Adrenal gland (tissue), 12 donors: ENCODE data around the gene NDUFA8. TPM values are rescaled to one million over a fixed set of nuclear protein-coding genes. Genes with fewer than 3 reads are reported as not detected.

Source experiments
- DNase-seq, 7 donors: peaks; one replicate each; pipeline ENCODE4 v3.0.0-alpha.2; 2019 to 2020
- H3K27ac ChIP-seq, 5 donors: fragments of 200-600 bp; sonication (generic) in 4 of 5; 1 replicate in 3 of 5; 2 replicates in 2 of 5; pipeline versions ENCODE4 v1.5.1 to v1.8.0; 2016 to 2020; ENCODE audit warnings: mild to moderate bottlenecking in 1 of 5
- H3K27me3 ChIP-seq: fragments of 200-600 bp; 2 replicates; pipeline ENCODE4 v1.8.0; 2021
- H3K36me3 ChIP-seq, 2 donors: fragments of 200-600 bp; replicated peaks in 1 of 2; 1 replicate in 1 of 2; 2 replicates in 1 of 2; pipeline versions ENCODE4 v1.5.1 to v1.8.0; 2018 to 2022
- H3K4me1 ChIP-seq, 2 donors: fragments of 200-600 bp; replicated peaks in 1 of 2; 1 replicate in 1 of 2; 2 replicates in 1 of 2; pipeline versions ENCODE4 v1.5.1 to v1.8.0; 2018 to 2021
- H3K4me3 ChIP-seq, 4 donors: fragments of 200-600 bp; sonication (generic) in 3 of 4; one replicate each; pipeline ENCODE4 v1.5.1; 2016 to 2018
- H3K9me3 ChIP-seq, 3 donors: fragments of 200-600 bp; sonication (generic) in 1 of 3; replicated peaks in 1 of 3; 1 replicate in 2 of 3; 2 replicates in 1 of 3; pipeline versions ENCODE4 v1.5.1 to v1.8.0; 2016 to 2021
- POLR2A ChIP-seq, 2 donors: fragments of 450-650 bp; IDR thresholded peaks; one replicate each; pipeline ENCODE4 v1.6.1; 2017; ENCODE audit warnings: antibody characterized with exemption in 2 of 2, mild to moderate bottlenecking in 2 of 2, moderate library complexity in 1 of 2
- WGBS, 4 donors: extraction: QIAGEN DNeasy Blood & Tissue Kit in 2 of 4; methylation state at CpG; one replicate each; pipeline versions ENCODE4 v1.1.5 to v1.1.7; 2013 to 2017; 5-methylcytosine and 5-hydroxymethylcytosine counted together
- intact Hi-C, 2 donors: fragments of 100-400 bp; cut with DNase I; formaldehyde crosslinking; loops; one replicate each; pipeline versions ENCODE4 v1.14.1 to v1.15.0; 2022 to 2023
- polyA plus RNA-seq, 3 donors: library from polyadenylated mRNA; stranded (reverse); fragments of 200-250 nt in 2 of 3; fragments of 350-450 nt in 1 of 3; fragmentation: Illumina TruSeq in 1 of 3; extraction: RNeasy Lipid Tissue Mini Kit (QIAGEN cat#74804) in 1 of 3; gene quantifications; one replicate each; pipeline ENCODE4 v1.2.3, GENCODE V29; 2013 to 2014
- total RNA-seq, 9 donors: library from RNA; depleted of rRNA in 4 of 9; stranded (reverse); fragments of >200 nt in 4 of 9; fragments of 120-200 nt in 1 of 9; fragmentation: NEBNext Ultra II Directional in 1 of 9; extraction: Animal tissue kit (Norgen Biotek cat#: 25700) in 1 of 9; gene quantifications; one replicate each; pipeline versions ENCODE4 v1.1.0 to v1.2.4, GENCODE V29; 2013 to 2023
- TF ChIP-seq, protein P1 (sequence below), 6 experiments: fragments of 450-650 bp in 4 of 6; fragments of 200-600 bp in 2 of 6; sonication (generic) in 1 of 6; IDR thresholded peaks; 1 replicate in 5 of 6; 2 replicates in 1 of 6; pipeline versions ENCODE4 v1.5.1 to v1.8.0; 2016 to 2021; ENCODE audit warnings: antibody characterized with exemption in 6 of 6, mild to moderate bottlenecking in 2 of 6, moderate library complexity in 1 of 6
- donor health status: healthy with polysubstance abuse.
- donor health status: Bipolar disorder and iron deficiency.
- donor health status: DM: yes; HTN: yes; CAD: no.
- donor health status: DM: no; HTN: no; CAD: no.
- donor health status: DM: no; HTN: no; CAD: no.
- donor health status: DM: yes; HTN: yes; CAD: no.

Gene NDUFA8
- total and polyA plus RNA-seq, 12 donors: 34.5 to 182 (median 70.8) TPM

DNA sequence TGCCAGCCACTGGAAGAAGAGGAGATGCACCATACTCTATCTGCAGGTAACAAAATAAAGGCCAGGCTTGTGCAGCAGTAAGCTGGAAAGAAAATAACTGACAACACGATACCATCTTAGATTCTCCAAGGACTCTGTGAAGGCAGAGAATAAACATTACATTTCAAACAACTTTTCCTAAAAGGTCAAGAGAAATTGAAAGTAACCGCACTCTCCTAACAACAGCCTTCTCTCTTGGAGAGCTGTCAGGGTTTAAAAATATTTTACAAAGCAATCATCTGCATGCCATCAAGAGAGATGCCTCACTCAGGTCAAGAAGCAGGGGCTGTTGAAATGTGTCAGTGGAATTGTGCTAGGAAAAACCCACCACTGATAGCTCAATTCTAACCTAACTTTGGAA, 53.0 kb downstream of the NDUFA8 start:
- Histone ChIP-seq H3K9me3 (no peaks in the 10 kb centered on the region), H3K27ac (peak overlapping the region in 3 of 5 donors; percentile 6 to 45 (median 17)), H3K4me3 (no peak overlapping the region), H3K36me3 (no peaks in the 10 kb centered on the region), H3K27me3 (no peaks in the 10 kb centered on the region), H3K4me1 (peaks cover 0 to 14% of the 10 kb centered on the region in 2 donors)
- no peak for TF ChIP-seq POLR2A (IDR thresholded peaks at IDR 0.05)
- TF ChIP-seq, protein P1, sequence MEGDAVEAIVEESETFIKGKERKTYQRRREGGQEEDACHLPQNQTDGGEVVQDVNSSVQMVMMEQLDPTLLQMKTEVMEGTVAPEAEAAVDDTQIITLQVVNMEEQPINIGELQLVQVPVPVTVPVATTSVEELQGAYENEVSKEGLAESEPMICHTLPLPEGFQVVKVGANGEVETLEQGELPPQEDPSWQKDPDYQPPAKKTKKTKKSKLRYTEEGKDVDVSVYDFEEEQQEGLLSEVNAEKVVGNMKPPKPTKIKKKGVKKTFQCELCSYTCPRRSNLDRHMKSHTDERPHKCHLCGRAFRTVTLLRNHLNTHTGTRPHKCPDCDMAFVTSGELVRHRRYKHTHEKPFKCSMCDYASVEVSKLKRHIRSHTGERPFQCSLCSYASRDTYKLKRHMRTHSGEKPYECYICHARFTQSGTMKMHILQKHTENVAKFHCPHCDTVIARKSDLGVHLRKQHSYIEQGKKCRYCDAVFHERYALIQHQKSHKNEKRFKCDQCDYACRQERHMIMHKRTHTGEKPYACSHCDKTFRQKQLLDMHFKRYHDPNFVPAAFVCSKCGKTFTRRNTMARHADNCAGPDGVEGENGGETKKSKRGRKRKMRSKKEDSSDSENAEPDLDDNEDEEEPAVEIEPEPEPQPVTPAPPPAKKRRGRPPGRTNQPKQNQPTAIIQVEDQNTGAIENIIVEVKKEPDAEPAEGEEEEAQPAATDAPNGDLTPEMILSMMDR (IDR thresholded peaks at IDR 0.05): no peak
- intact Hi-C loops: no loop called here
- WGBS, 4 donors: 16 to 35% (median 29%) methylated on average over 2 of the region's 2 CpGs
- DNase-seq: no peak

DNA sequence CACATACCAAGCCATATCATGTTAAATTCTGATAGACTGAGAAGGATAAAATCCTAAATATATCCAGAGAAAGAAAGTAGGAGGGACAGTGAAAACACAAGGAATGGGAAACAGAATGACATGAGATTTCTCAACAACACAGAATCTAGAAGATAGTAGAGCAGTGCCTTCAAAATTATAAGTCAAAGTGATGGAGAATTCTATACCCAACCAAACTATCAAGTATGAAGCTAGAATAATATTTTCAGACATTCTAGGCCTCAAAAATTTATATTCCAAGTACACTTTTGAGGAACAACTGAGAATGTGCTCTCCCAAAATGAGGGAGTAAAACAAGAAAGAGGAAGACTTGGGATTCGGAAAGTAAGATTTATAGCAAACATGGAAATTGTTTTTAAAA, 55.6 kb downstream of the NDUFA8 start:
- H3K27ac ChIP-seq: no peak overlapping the region
- no peak for TF ChIP-seq POLR2A (IDR thresholded peaks at IDR 0.05)
- TF ChIP-seq, protein P1 (IDR thresholded peaks at IDR 0.05): no peak
- intact Hi-C loops: no loop called here
- no peak overlapping the region for H3K4me3 ChIP-seq
- H3K4me1 ChIP-seq: peaks cover 0 to 16% of the 10 kb centered on the region in 2 donors
- no peaks in the 10 kb centered on the region for H3K36me3 ChIP-seq
- H3K9me3 ChIP-seq: no peaks in the 10 kb centered on the region
- DNase-seq: no peak
- no peaks in the 10 kb centered on the region for H3K27me3 ChIP-seq
- 92 to 98% (median 96%) methylated on average over 1 of the region's 1 CpG for WGBS, 4 donors

DNA sequence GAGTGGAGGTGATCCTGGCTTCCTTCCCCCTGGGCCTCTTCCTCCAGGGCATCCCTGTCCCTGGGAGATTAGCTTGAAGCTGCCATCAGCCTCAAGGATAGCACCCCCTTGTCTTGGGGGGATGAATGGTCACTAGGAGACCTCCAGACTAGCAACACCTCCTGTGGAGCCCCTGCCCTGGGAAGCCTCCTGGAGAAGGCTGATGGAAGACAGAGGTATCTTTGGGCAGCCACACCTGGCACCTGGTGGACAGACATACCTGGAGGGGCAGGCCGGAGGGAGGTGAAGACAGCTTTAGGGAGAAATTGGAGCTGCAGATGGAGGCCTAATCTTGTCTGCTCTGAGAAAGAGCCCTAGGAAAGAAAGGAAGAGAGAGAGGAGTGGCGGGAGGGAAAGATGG, 57.4 kb downstream of the NDUFA8 start:
- H3K27me3 ChIP-seq: no peaks in the 10 kb centered on the region
- WGBS, 4 donors: 93 to 98% (median 95%) methylated on average over 2 of the region's 2 CpGs

DNA sequence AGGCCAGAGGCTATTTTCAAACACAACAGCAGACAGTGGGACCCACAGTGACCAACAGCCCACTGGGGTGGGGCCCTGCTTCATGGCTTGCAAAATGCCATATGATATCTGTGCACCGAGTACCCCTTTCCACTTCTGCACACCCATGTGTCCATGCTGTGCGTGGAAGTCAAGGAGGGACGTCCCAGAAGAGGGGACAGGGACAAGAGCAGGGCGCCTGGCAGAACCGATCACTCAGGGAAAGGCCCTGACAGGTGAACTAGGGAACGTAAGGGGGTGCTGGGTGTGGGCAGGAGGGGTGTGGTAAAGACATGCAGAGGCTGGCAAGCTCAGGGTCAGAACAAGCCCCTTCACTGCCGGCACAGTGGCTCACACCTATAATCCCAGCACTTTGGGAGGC, 58.8 kb downstream of the NDUFA8 start:
- no peak overlapping the region for H3K4me3 ChIP-seq
- WGBS, 4 donors: 92 to 96% (median 93%) methylated on average over 6 to 7 of the region's 7 CpGs
- intact Hi-C loops: no loop called here
- H3K36me3 ChIP-seq: no peaks in the 10 kb centered on the region
- H3K9me3 ChIP-seq: no peaks in the 10 kb centered on the region
- DNase-seq: peak in 2 of 7 donors; percentile 10 to 19
- TF ChIP-seq POLR2A (IDR thresholded peaks at IDR 0.05): no peak
- TF ChIP-seq, protein P1 (IDR thresholded peaks at IDR 0.05): no peak
- peaks cover 16 to 18% of the 10 kb centered on the region in 2 donors for H3K4me1 ChIP-seq
- no peaks in the 10 kb centered on the region for H3K27me3 ChIP-seq
- H3K27ac ChIP-seq: no peak overlapping the region

More for the DNA sequence above, 57.4 kb downstream of the NDUFA8 start:
- peak in 1 of 7 donors; percentile 10 for DNase-seq
- Histone ChIP-seq H3K36me3 (no peaks in the 10 kb centered on the region), H3K4me1 (peaks cover 13 to 26% of the 10 kb centered on the region in 2 donors), H3K4me3 (no peak overlapping the region), H3K27ac (no peak overlapping the region), H3K9me3 (no peaks in the 10 kb centered on the region)
- TF ChIP-seq, protein P1 (IDR thresholded peaks at IDR 0.05): no peak
- no peak for TF ChIP-seq POLR2A (IDR thresholded peaks at IDR 0.05)
- intact Hi-C loops: no loop called here
